ENCODE measurements around the gene FSTL1. TPM values are rescaled to one million over a fixed set of nuclear protein-coding genes. Genes with fewer than 3 reads are reported as not detected.
A peak's percentile ranks its signal among the peaks of the same experiment; 100 is the strongest.

Gene FSTL1
- total RNA-seq, 1 experiment from 2014 or later: 1.4 TPM

GRCh38 chr3:120440762-120441161 is 10.0 kb downstream of the FSTL1 start:
- H3K4me3 Mint-ChIP-seq (ENCODE audit: unreplicated experiment): no peak overlapping the region
- Histone ChIP-seq H3K36me3 (ENCODE audit: control insufficient read depth, insufficient read depth, low read length) (no peaks in the 10 kb centered on the region), H3K4me3 (ENCODE audit: low read depth, low read length) (no peak overlapping the region), H3K4me1 (peaks cover 10% of the 10 kb centered on the region; the same call in 1 of the 2 replicates), H3K9me3 (no peaks in the 10 kb centered on the region), H3K27me3 (replicated peaks; ENCODE audit: control insufficient read depth, insufficient read depth, low read length) (no peaks in the 10 kb centered on the region)
- ChIA-PET CTCF (no interaction called here), POLR2A (no interaction called here)
- DNase-seq: no peak
- BruUV-seq (replicated peaks): no TSS peak
- peaks cover 2% of the 10 kb centered on the region for H3K4me1 Mint-ChIP-seq (ENCODE audit: low read depth, unreplicated experiment)
- intact Hi-C loops (cut with micrococcal nuclease; ENCODE audit: unreplicated experiment): no loop called here
- TF ChIP-seq, protein P1, sequence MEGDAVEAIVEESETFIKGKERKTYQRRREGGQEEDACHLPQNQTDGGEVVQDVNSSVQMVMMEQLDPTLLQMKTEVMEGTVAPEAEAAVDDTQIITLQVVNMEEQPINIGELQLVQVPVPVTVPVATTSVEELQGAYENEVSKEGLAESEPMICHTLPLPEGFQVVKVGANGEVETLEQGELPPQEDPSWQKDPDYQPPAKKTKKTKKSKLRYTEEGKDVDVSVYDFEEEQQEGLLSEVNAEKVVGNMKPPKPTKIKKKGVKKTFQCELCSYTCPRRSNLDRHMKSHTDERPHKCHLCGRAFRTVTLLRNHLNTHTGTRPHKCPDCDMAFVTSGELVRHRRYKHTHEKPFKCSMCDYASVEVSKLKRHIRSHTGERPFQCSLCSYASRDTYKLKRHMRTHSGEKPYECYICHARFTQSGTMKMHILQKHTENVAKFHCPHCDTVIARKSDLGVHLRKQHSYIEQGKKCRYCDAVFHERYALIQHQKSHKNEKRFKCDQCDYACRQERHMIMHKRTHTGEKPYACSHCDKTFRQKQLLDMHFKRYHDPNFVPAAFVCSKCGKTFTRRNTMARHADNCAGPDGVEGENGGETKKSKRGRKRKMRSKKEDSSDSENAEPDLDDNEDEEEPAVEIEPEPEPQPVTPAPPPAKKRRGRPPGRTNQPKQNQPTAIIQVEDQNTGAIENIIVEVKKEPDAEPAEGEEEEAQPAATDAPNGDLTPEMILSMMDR (IDR thresholded peaks at IDR 0.05; ENCODE audit: insufficient read depth in 1 of 2, low read depth in 1 of 2, low read length in 1 of 2, severe bottlenecking in 1 of 2, unreplicated experiment in 1 of 2): no peak
- H3K27ac Mint-ChIP-seq (ENCODE audit: unreplicated experiment): no peak overlapping the region
- no peaks in the 10 kb centered on the region for H3K36me3 Mint-ChIP-seq (ENCODE audit: insufficient read depth, unreplicated experiment)
- no peaks in the 10 kb centered on the region for H3K9me3 Mint-ChIP-seq (ENCODE audit: unreplicated experiment)
- H3K27me3 Mint-ChIP-seq (ENCODE audit: insufficient read depth, unreplicated experiment): no peaks in the 10 kb centered on the region

DNA sequence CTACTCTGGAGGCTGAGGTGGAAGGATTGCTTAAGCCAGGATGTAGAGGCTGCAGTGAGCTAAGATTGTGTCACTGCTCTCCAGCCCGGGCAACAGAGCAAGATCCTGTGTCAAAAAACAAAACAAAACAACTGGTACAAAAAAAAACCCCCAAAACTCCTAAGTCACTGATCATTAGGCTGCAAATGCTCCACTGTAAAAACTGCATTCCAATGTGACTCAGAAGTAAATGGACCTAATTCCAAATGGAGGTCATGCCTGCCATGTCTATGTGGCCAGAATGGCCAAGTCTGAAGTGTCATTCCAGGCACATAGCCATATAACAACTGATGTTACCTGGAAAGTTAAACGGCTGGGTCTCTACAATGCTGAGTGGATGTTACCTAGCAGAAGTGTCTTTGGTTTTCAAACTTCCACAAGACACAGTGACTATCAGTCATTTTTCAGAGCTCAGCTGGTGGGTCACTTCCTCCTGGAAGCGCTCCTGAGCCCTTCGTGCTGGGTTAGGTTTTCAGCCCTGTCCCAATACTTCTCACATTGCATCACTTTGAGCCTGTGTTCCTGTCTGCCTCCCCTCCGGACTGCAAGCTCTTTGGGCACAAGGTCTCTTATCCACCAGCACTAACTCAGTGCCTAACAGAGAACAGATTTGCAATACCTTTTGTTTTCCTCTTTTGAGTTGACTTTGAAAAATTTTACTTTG is 10.6 kb downstream of the FSTL1 start:
- Histone ChIP-seq H3K4me1 (peaks cover 16% of the 10 kb centered on the region), H3K9me3 (no peaks in the 10 kb centered on the region), H3K4me3 (ENCODE audit: low read depth, low read length) (no peak overlapping the region), H3K27me3 (replicated peaks; ENCODE audit: control insufficient read depth, insufficient read depth, low read length) (no peaks in the 10 kb centered on the region), H3K36me3 (ENCODE audit: control insufficient read depth, insufficient read depth, low read length) (no peaks in the 10 kb centered on the region)
- H3K4me3 Mint-ChIP-seq (ENCODE audit: unreplicated experiment): no peak overlapping the region
- no TSS peak for BruUV-seq (replicated peaks)
- no peak for DNase-seq
- intact Hi-C loops (cut with micrococcal nuclease; ENCODE audit: unreplicated experiment): no loop called here
- H3K36me3 Mint-ChIP-seq (ENCODE audit: insufficient read depth, unreplicated experiment): no peaks in the 10 kb centered on the region
- H3K9me3 Mint-ChIP-seq (ENCODE audit: unreplicated experiment): no peaks in the 10 kb centered on the region
- ChIA-PET CTCF (no interaction called here), POLR2A (no interaction called here)
- peaks cover 8% of the 10 kb centered on the region for H3K4me1 Mint-ChIP-seq (ENCODE audit: low read depth, unreplicated experiment)
- TF ChIP-seq, protein P1 (IDR thresholded peaks at IDR 0.05; ENCODE audit: insufficient read depth in 1 of 2, low read depth in 1 of 2, low read length in 1 of 2, severe bottlenecking in 1 of 2, unreplicated experiment in 1 of 2): no peak
- no peak overlapping the region for H3K27ac Mint-ChIP-seq (ENCODE audit: unreplicated experiment)
- no peaks in the 10 kb centered on the region for H3K27me3 Mint-ChIP-seq (ENCODE audit: insufficient read depth, unreplicated experiment)

DNA sequence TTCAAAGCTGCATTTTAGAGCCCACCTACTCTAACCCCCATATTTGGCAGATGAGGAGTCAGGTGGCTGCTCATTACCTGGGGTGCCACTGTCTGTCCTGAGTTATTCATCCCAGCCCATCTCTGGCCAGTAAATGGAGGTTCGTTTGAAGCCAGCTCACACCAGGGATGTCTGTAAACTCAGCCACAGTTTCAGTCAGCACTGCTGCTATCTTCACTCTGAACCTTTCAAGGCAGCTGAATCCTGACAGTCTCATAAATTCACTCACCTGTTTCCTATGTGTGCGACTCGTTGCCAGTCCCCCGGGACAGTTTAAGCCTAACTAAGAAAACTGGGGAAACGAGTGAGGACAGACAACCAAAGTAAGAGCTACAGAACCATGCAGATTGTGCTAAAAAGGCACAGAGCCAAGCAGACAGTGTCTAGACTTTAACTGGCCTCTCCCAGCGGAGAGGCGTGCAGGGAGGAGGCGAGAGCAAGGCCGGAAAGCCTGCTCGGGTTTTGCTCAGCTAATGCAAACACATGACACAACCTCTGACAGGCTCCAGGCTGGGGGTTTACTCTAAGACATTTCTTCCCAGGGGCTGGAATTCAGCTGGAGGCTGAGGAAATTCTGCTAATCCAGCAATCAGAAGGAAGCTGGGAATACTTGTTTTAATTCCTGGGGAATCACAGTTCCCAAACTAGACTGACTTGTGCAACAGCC is 12.0 kb downstream of the FSTL1 start:
- Mint-ChIP-seq H3K4me3 (ENCODE audit: unreplicated experiment) (no peak overlapping the region), H3K36me3 (ENCODE audit: insufficient read depth, unreplicated experiment) (no peaks in the 10 kb centered on the region), H3K27ac (ENCODE audit: unreplicated experiment) (peak overlapping the region; percentile 46), H3K27me3 (ENCODE audit: insufficient read depth, unreplicated experiment) (no peaks in the 10 kb centered on the region), H3K4me1 (ENCODE audit: low read depth, unreplicated experiment) (peaks cover 10% of the 10 kb centered on the region), H3K9me3 (ENCODE audit: unreplicated experiment) (no peaks in the 10 kb centered on the region)
- TF ChIP-seq, protein P1 (IDR thresholded peaks at IDR 0.05; ENCODE audit: insufficient read depth in 1 of 2, low read depth in 1 of 2, low read length in 1 of 2, severe bottlenecking in 1 of 2, unreplicated experiment in 1 of 2): no peak
- H3K4me3 ChIP-seq (ENCODE audit: low read depth, low read length): no peak overlapping the region
- ChIA-PET CTCF (no interaction called here), POLR2A (no interaction called here)
- no peaks in the 10 kb centered on the region for H3K9me3 ChIP-seq
- no peak for DNase-seq
- intact Hi-C loops (cut with micrococcal nuclease; ENCODE audit: unreplicated experiment): no loop called here
- peaks cover 17% of the 10 kb centered on the region for H3K4me1 ChIP-seq
- H3K36me3 ChIP-seq (ENCODE audit: control insufficient read depth, insufficient read depth, low read length): no peaks in the 10 kb centered on the region
- BruUV-seq (replicated peaks): no TSS peak
- H3K27me3 ChIP-seq (replicated peaks; ENCODE audit: control insufficient read depth, insufficient read depth, low read length): no peaks in the 10 kb centered on the region

All from Caco-2 (cell line).